ENCODE results near the gene MYADML2.
"Not testable (repeated sequence)": the region's sequence is repeated elsewhere in the genome, so short reads cannot be mapped to it uniquely, and the experiment has no call there.

The MYADML2 gene

GRCh38 chr17:81958633-81959342 lies 11.8 kb upstream of the MYADML2 start:
- DNase-seq: no peak

GRCh38 chr17:81957691-81958432 lies 10.8 kb upstream of the MYADML2 start:
- DNase-seq: no peak

GRCh38 chr17:81956607-81957589 lies 9.9 kb upstream of the MYADML2 start:
- no peak for DNase-seq

GRCh38 chr17:81955756-81956544 lies 8.9 kb upstream of the MYADML2 start:
- no peak for DNase-seq

GRCh38 chr17:81955058-81955681 lies 8.1 kb upstream of the MYADML2 start:
- DNase-seq: no peak

GRCh38 chr17:81954131-81955057 lies 7.4 kb upstream of the MYADML2 start:
- no peak for DNase-seq

GRCh38 chr17:81953443-81953842 lies 6.4 kb upstream of the MYADML2 start:
- not testable (repeated sequence) for DNase-seq

GRCh38 chr17:81952792-81953228 lies 5.8 kb upstream of the MYADML2 start:
- DNase-seq: no peak

GRCh38 chr17:81951785-81952684 lies 5.0 kb upstream of the MYADML2 start:
- no peak for DNase-seq

- no peak for DNase-seq
Observed at GRCh38 chr17:81950501-81950900, 3.5 kb upstream of the MYADML2 start.

- no peak for DNase-seq
Observed at GRCh38 chr17:81948635-81949378, 1.8 kb upstream of the MYADML2 start.

GRCh38 chr17:81944858-81945257 lies 2.2 kb downstream of the MYADML2 start:
- no peak for DNase-seq

GRCh38 chr17:81942167-81942553 lies 4.9 kb downstream of the MYADML2 start:
- DNase-seq: no peak

GRCh38 chr17:81941484-81942166 lies 5.4 kb downstream of the MYADML2 start:
- DNase-seq: peak; percentile 49

- DNase-seq: no peak
Observed at GRCh38 chr17:81940538-81941483, 6.2 kb downstream of the MYADML2 start.

- DNase-seq: no peak
Observed at GRCh38 chr17:81939881-81940385, 7.1 kb downstream of the MYADML2 start.

- no peak for DNase-seq
Observed at GRCh38 chr17:81939218-81939617, 7.8 kb downstream of the MYADML2 start.
